Measurements from ENCODE around the gene STAG1. TPM values are rescaled to one million over a fixed set of nuclear protein-coding genes. Genes with fewer than 3 reads are reported as not detected.
A peak's percentile ranks its signal among the peaks of the same experiment; 100 is the strongest.
"Not testable (repeated sequence)": the region's sequence is repeated elsewhere in the genome, so short reads cannot be mapped to it uniquely, and the experiment has no call there.

STAG1 gene
- total RNA-seq, 2 donors from 2014 or later: 41.7 to 56.2 TPM

GRCh38 chr3:136667081-136667480, 85.1 kb downstream of the STAG1 start:
- intact Hi-C loops (cut with DNase I, micrococcal nuclease): no loop called here
- no peak for DNase-seq
- ATAC-seq: peak; percentile 67

- peak; percentile 76 for ATAC-seq
- intact Hi-C loops (cut with DNase I, micrococcal nuclease): not testable (repeated sequence)
- DNase-seq: peak in 1 of 2 donors; percentile 12
These were observed 85.9 kb downstream of the STAG1 start for GRCh38 chr3:136666301-136666700.

- DNase-seq (no peak), ATAC-seq (no peak)
- intact Hi-C loops (cut with DNase I, micrococcal nuclease): no loop called here
These were observed 87.4 kb downstream of the STAG1 start for GRCh38 chr3:136664771-136665170.

- intact Hi-C loops (cut with DNase I, micrococcal nuclease): no loop called here
- DNase-seq: no peak
- ATAC-seq: no peak
These were observed 90.9 kb downstream of the STAG1 start for GRCh38 chr3:136661282-136661681.

GRCh38 chr3:136658946-136659682, 93.1 kb downstream of the STAG1 start:
- no peak for DNase-seq
- ATAC-seq: no peak
- intact Hi-C loops (cut with DNase I, micrococcal nuclease): no loop called here

- ATAC-seq (no peak), DNase-seq (no peak)
- intact Hi-C loops (cut with DNase I, micrococcal nuclease): no loop called here
These were observed 94.7 kb downstream of the STAG1 start for GRCh38 chr3:136657526-136657925.

- intact Hi-C loops (cut with DNase I, micrococcal nuclease): no loop called here
- no peak for ATAC-seq
- no peak for DNase-seq
These were observed 98.5 kb downstream of the STAG1 start for GRCh38 chr3:136653628-136654027.

- DNase-seq: no peak
- peak; percentile 7 for ATAC-seq
These were observed 100.6 kb downstream of the STAG1 start for GRCh38 chr3:136651581-136651980.

GRCh38 chr3:136650461-136650860, 101.7 kb downstream of the STAG1 start:
- ATAC-seq (no peak), DNase-seq (no peak)
- intact Hi-C loops (cut with DNase I, micrococcal nuclease): no loop called here

More at GRCh38 chr3:136651581-136651980, 100.6 kb downstream of the STAG1 start:
- intact Hi-C loops (cut with DNase I, micrococcal nuclease): no loop called here

GRCh38 chr3:136645915-136646314, 106.3 kb downstream of the STAG1 start:
- DNase-seq (no peak), ATAC-seq (no peak)
- intact Hi-C loops (cut with DNase I, micrococcal nuclease): no loop called here

- ATAC-seq (no peak), DNase-seq (no peak)
- intact Hi-C loops (cut with DNase I, micrococcal nuclease): no loop called here
These were observed 108.0 kb downstream of the STAG1 start for GRCh38 chr3:136644212-136644611.

GRCh38 chr3:136643380-136643779, 108.8 kb downstream of the STAG1 start:
- intact Hi-C loops (cut with DNase I, micrococcal nuclease); DNase-seq: not testable (repeated sequence)

GRCh38 chr3:136642711-136643110, 109.5 kb downstream of the STAG1 start:
- DNase-seq (no peak), ATAC-seq (no peak)
- intact Hi-C loops (cut with DNase I, micrococcal nuclease): no loop called here

More at GRCh38 chr3:136643380-136643779, 108.8 kb downstream of the STAG1 start:
- not testable (repeated sequence) for ATAC-seq

- intact Hi-C loops (cut with DNase I, micrococcal nuclease): no loop called here
- ATAC-seq (no peak), DNase-seq (no peak)
These were observed 113.1 kb downstream of the STAG1 start for GRCh38 chr3:136639069-136639468.

GRCh38 chr3:136637176-136637575, 115.0 kb downstream of the STAG1 start:
- no peak for DNase-seq
- intact Hi-C loops (cut with DNase I, micrococcal nuclease): no loop called here
- no peak for ATAC-seq

- DNase-seq: no peak
- no peak for ATAC-seq
- intact Hi-C loops (cut with DNase I, micrococcal nuclease): no loop called here
These were observed 117.4 kb downstream of the STAG1 start for GRCh38 chr3:136634821-136635220.

GRCh38 chr3:136632625-136633081, 119.5 kb downstream of the STAG1 start:
- ATAC-seq (peak; percentile 40), DNase-seq (no peak)
- intact Hi-C loops (cut with DNase I, micrococcal nuclease): no loop called here

GRCh38 chr3:136631424-136631823, 120.8 kb downstream of the STAG1 start:
- intact Hi-C loops (cut with DNase I, micrococcal nuclease): no loop called here
- ATAC-seq (no peak), DNase-seq (no peak)

GRCh38 chr3:136630915-136631314, 121.3 kb downstream of the STAG1 start:
- ATAC-seq (no peak), DNase-seq (no peak)
- intact Hi-C loops (cut with DNase I, micrococcal nuclease): no loop called here

- intact Hi-C loops (cut with DNase I, micrococcal nuclease): no loop called here
- DNase-seq: no peak
- peak; percentile 64 for ATAC-seq
These were observed 125.7 kb downstream of the STAG1 start for GRCh38 chr3:136626493-136626892.
